Measurements from ENCODE around the gene OPCML. TPM values are rescaled to one million over a fixed set of nuclear protein-coding genes. Genes with fewer than 3 reads are reported as not detected.

OPCML gene
- total RNA-seq, 1 experiment from 2014 or later, result not detected

- Histone ChIP-seq H3K36me3 (ENCODE audit: control insufficient read depth, insufficient read depth, low read length) (no peaks in the 10 kb centered on the region), H3K27me3 (replicated peaks; ENCODE audit: control insufficient read depth, insufficient read depth, low read length) (no peaks in the 10 kb centered on the region), H3K4me3 (ENCODE audit: low read depth, low read length) (no peak overlapping the region), H3K9me3 (no peaks in the 10 kb centered on the region), H3K4me1 (no peaks in the 10 kb centered on the region)
- CTCF ChIA-PET, result no interaction called here
- Mint-ChIP-seq H3K36me3 (ENCODE audit: insufficient read depth, unreplicated experiment) (no peaks in the 10 kb centered on the region), H3K27me3 (ENCODE audit: insufficient read depth, unreplicated experiment) (peaks cover 3% of the 10 kb centered on the region), H3K4me3 (ENCODE audit: unreplicated experiment) (no peak overlapping the region), H3K9me3 (ENCODE audit: unreplicated experiment) (peaks cover 4% of the 10 kb centered on the region), H3K4me1 (ENCODE audit: low read depth, unreplicated experiment) (no peaks in the 10 kb centered on the region), H3K27ac (ENCODE audit: unreplicated experiment) (no peak overlapping the region)
- POLR2A ChIA-PET, result no interaction called here
- TF ChIP-seq, protein P1, sequence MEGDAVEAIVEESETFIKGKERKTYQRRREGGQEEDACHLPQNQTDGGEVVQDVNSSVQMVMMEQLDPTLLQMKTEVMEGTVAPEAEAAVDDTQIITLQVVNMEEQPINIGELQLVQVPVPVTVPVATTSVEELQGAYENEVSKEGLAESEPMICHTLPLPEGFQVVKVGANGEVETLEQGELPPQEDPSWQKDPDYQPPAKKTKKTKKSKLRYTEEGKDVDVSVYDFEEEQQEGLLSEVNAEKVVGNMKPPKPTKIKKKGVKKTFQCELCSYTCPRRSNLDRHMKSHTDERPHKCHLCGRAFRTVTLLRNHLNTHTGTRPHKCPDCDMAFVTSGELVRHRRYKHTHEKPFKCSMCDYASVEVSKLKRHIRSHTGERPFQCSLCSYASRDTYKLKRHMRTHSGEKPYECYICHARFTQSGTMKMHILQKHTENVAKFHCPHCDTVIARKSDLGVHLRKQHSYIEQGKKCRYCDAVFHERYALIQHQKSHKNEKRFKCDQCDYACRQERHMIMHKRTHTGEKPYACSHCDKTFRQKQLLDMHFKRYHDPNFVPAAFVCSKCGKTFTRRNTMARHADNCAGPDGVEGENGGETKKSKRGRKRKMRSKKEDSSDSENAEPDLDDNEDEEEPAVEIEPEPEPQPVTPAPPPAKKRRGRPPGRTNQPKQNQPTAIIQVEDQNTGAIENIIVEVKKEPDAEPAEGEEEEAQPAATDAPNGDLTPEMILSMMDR (IDR thresholded peaks at IDR 0.05; ENCODE audit: insufficient read depth in 1 of 2, low read depth in 1 of 2, low read length in 1 of 2, severe bottlenecking in 1 of 2, unreplicated experiment in 1 of 2), result no peak
- DNase-seq, result no peak
- no TSS peak for BruUV-seq (replicated peaks)
- intact Hi-C loops (cut with micrococcal nuclease; ENCODE audit: unreplicated experiment), result no loop called here
These were observed 205.5 kb downstream of the OPCML start for GRCh38 chr11:133326849-133327248.

- Histone ChIP-seq H3K9me3 (no peaks in the 10 kb centered on the region), H3K4me1 (no peaks in the 10 kb centered on the region), H3K27me3 (replicated peaks; ENCODE audit: control insufficient read depth, insufficient read depth, low read length) (no peaks in the 10 kb centered on the region), H3K36me3 (ENCODE audit: control insufficient read depth, insufficient read depth, low read length) (no peaks in the 10 kb centered on the region), H3K4me3 (ENCODE audit: low read depth, low read length) (no peak overlapping the region)
- H3K4me3 Mint-ChIP-seq (ENCODE audit: unreplicated experiment), result no peak overlapping the region
- no peak for DNase-seq
- no peak overlapping the region for H3K27ac Mint-ChIP-seq (ENCODE audit: unreplicated experiment)
- TF ChIP-seq, protein P1 (IDR thresholded peaks at IDR 0.05; ENCODE audit: insufficient read depth in 1 of 2, low read depth in 1 of 2, low read length in 1 of 2, severe bottlenecking in 1 of 2, unreplicated experiment in 1 of 2), result no peak
- intact Hi-C loops (cut with micrococcal nuclease; ENCODE audit: unreplicated experiment), result no loop called here
- BruUV-seq (replicated peaks), result no TSS peak
- H3K4me1 Mint-ChIP-seq (ENCODE audit: low read depth, unreplicated experiment), result no peaks in the 10 kb centered on the region
- H3K27me3 Mint-ChIP-seq (ENCODE audit: insufficient read depth, unreplicated experiment), result peaks cover 3% of the 10 kb centered on the region
- H3K36me3 Mint-ChIP-seq (ENCODE audit: insufficient read depth, unreplicated experiment), result no peaks in the 10 kb centered on the region
- no peaks in the 10 kb centered on the region for H3K9me3 Mint-ChIP-seq (ENCODE audit: unreplicated experiment)
- CTCF ChIA-PET, result no interaction called here
- POLR2A ChIA-PET, result no interaction called here
These were observed 206.0 kb downstream of the OPCML start for GRCh38 chr11:133326332-133326731.

GRCh38 chr11:133325711-133326110 is 206.6 kb downstream of the OPCML start:
- Mint-ChIP-seq H3K4me3 (ENCODE audit: unreplicated experiment) (no peak overlapping the region), H3K4me1 (ENCODE audit: low read depth, unreplicated experiment) (no peaks in the 10 kb centered on the region), H3K36me3 (ENCODE audit: insufficient read depth, unreplicated experiment) (no peaks in the 10 kb centered on the region), H3K27me3 (ENCODE audit: insufficient read depth, unreplicated experiment) (peaks cover 3% of the 10 kb centered on the region), H3K9me3 (ENCODE audit: unreplicated experiment) (no peaks in the 10 kb centered on the region), H3K27ac (ENCODE audit: unreplicated experiment) (no peak overlapping the region)
- Histone ChIP-seq H3K4me1 (no peaks in the 10 kb centered on the region), H3K9me3 (no peaks in the 10 kb centered on the region), H3K4me3 (ENCODE audit: low read depth, low read length) (no peak overlapping the region), H3K27me3 (replicated peaks; ENCODE audit: control insufficient read depth, insufficient read depth, low read length) (no peaks in the 10 kb centered on the region), H3K36me3 (ENCODE audit: control insufficient read depth, insufficient read depth, low read length) (no peaks in the 10 kb centered on the region)
- POLR2A ChIA-PET, result no interaction called here
- CTCF ChIA-PET, result no interaction called here
- BruUV-seq (replicated peaks), result no TSS peak
- TF ChIP-seq, protein P1 (IDR thresholded peaks at IDR 0.05; ENCODE audit: insufficient read depth in 1 of 2, low read depth in 1 of 2, low read length in 1 of 2, severe bottlenecking in 1 of 2, unreplicated experiment in 1 of 2), result no peak
- intact Hi-C loops (cut with micrococcal nuclease; ENCODE audit: unreplicated experiment), result no loop called here
- no peak for DNase-seq
